GM19240 (cell line): ENCODE measurements around the gene STRADA.

Source experiments
- DNase-seq: peaks from one replicate; pipeline ENCODE4 v3.0.0; 2011; ENCODE audit warnings: low spot score; ENCODE audit not compliant: insufficient read length

STRADA gene

DNA sequence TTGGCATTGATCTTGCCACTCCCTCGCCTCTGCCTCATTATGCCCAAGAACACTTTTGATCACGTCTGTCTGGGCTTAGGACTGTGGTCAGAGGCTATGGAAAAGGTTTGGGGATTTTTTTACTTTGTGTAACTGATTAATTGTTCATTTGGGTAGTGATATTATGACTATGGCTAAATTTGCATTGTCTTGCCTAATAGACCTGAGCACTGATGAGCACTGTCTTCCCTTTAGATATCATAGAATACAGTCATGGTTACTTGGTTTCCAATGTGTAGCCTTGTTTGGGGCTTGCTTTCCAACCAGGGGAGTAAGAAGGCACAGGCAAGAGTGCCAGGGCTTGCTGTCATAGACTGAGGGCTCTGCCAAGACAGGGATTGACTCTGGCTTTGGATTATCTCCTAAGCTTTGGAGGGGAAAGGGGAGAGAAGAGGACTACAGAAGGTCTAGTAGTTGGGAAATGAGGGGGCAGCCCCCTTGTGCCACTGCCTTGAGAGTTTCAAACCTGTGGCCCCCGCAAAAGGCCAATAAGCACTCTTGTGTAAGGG lies 55.4 kb downstream of the STRADA start:
- DNase-seq, result no peak

- DNase-seq, result no peak
Observed at GRCh38 chr17:63685578-63685977, 56.0 kb downstream of the STRADA start.

DNA sequence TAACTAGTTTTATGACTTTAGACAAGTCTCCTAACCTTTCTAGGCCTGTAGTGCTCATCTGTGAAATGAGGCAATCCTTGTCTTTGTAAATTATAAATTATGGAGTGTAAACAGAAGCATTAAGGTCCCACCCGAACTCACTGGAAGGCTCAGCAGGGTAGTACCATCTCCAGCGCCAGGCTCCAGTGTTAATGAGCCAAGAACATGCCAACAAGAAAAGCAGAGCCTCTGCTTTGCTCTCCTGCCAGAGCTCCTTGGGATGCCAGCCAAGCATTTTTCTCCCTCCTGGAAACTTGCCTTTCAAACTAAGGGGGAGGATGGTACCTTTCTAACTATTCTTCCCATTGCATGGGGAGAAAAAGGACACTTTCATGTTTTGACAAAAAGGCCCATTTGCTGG lies 56.6 kb downstream of the STRADA start:
- no peak for DNase-seq

GRCh38 chr17:63682981-63683380 lies 58.6 kb downstream of the STRADA start:
- DNase-seq, result no peak

- no peak for DNase-seq
Observed at GRCh38 chr17:63682441-63682840, 59.2 kb downstream of the STRADA start.

DNA sequence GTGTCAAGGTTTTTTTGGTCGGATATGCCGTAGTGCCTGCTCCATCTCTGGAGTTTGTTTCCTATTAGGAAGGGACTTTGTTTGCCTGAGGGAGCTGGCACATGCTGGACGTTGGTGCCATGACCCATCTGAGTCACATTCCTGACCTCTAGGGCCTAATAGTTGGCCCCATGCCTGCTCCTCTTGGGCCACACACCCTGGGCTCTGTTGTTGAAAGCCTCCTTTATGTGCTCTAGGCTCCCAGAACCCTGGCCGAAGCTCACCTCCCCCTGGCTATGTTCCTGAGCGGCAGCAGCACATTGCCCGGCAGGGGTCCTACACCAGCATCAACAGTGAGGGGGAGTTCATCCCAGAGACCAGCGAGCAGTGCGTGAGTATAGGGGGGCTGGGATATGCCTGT lies 60.1 kb downstream of the STRADA start:
- no peak for DNase-seq

- DNase-seq, result no peak
Observed at GRCh38 chr17:63680700-63681099, 60.9 kb downstream of the STRADA start.

GRCh38 chr17:63679214-63679613 lies 62.4 kb downstream of the STRADA start:
- no peak for DNase-seq

- DNase-seq, result no peak
Observed at GRCh38 chr17:63676584-63676983, 65.0 kb downstream of the STRADA start.

DNA sequence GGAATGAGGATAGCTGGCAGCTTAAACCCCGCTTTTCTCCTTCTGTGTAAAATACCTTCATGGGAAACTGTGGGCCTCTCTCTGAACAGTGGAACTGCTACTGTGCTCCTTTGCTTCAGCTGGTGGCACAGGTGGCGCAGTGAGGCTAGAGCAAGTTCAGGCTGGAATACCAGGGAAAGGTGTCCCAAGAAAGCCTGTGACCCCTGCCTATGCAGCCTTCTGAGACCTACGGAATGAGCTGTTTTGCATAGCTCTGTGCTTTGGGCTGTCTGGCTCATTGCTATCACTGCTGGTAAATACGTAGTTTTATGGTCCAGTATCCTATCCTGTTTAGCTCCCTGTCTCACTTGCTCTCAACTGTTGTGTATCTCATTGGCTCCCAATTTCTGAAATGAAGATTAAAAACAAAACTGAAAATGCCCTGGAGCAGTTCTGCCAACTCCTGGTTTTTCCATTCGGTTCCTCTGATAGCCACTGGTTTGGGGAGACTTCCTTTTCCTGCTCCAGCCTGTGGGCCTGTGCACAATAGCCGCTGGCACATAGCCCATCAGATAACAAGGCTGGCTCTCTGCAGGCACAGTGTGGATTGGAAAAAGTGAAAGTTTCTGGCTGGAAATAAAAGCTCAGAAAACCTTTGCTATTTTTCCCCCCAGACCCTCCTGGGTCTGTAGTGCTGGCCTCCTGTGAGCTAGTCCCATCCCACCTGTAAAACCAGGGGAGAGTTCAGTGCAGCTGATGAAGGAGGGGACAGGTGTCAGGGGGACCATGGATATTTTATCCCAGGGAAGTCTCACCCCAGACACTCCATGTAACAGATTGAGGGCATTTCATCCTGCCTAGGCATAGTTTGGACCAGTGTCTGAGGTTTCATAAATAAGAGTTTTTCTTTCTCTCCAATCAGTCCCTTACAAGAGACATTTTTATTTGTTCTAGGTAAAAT lies 65.7 kb downstream of the STRADA start:
- no peak for DNase-seq

DNA sequence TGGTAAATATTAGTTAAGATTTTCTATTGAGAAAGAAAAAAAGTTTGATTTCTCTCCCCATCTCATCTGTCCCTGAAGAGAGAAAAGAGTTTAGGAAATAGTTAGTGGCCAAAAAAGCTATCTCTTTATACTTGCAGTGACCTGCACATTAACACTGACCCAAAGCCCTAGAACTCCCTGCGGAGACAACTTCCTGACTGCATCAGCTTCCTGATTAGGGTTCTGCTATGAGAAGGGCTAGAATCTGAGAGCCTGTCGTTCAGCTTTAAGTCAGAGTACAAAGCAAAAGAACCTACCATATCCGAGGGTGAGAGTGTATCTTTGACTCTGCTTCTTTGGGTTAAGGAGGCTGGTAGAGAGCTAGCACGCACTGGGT lies 66.4 kb downstream of the STRADA start:
- DNase-seq, result no peak

DNA sequence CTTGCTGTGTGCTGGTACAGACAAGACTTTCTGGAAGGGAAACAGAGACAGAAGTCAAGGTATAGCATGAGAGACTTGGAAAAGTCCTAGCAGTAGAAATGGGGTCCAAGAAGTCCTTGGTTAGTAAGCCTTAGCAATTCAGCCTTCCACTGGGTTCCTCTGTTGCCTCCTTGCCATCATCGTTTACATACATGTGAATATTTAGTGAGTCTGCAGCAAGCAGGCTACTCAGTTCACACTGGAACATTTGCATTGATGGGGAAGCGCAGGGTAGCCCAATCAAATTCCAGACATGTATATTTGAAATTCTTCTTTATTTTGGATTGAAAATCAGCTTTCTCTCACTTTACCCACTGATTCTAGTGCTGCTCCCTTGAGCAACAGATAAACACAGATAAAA lies 68.7 kb downstream of the STRADA start:
- DNase-seq, result no peak

DNA sequence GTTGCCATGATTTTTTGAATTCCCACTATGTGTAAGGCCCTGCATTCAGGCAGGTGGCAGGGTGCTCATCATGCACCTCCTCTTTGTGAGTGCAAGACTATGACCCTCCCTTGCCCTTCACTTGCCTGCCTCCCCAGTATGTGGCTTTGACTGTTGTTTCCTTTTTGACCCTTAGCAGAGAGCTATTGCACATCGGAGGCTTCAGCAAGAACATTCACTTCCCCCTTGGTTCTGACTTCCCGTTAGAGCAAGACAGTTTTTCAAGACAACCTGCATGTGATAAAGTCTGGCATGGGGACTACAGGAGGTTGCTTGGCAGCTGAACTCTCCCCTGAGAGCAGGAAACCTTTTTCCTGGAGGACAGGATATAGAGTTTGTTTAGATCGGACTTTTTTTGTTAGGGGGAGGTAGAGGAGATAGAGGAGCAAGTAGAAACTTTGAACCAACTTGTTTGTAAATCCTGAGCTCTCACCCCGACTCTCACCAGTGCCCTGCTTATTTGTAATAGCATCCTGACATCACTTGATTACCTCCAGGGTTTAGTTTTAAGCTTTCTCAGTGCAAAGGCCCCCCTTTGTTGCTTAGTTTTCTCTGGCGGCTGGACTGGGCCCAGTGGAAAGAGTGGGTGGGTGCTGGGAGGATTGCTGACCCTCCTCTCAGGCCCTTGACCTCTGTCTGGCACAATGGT lies 75.9 kb downstream of the STRADA start:
- DNase-seq, result no peak

DNA sequence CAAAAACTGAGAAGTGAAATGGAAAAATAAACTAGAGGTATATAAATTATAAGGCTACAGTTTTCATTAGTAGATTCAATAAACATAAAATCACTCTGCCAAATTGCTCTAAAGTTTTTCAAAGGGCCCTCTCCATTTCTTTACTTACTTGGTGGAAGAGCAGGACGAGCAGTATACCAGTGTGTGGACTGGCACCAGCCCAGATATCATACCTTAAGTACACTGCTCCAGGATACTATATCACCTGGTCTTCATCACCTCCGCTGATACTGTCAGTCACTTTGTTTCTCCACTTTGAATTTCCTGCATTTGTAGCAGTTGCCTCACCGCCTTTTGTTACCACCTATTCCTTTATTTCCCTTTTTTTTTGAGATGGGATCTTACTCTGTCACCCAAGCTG lies 81.7 kb downstream of the STRADA start:
- no peak for DNase-seq

DNA sequence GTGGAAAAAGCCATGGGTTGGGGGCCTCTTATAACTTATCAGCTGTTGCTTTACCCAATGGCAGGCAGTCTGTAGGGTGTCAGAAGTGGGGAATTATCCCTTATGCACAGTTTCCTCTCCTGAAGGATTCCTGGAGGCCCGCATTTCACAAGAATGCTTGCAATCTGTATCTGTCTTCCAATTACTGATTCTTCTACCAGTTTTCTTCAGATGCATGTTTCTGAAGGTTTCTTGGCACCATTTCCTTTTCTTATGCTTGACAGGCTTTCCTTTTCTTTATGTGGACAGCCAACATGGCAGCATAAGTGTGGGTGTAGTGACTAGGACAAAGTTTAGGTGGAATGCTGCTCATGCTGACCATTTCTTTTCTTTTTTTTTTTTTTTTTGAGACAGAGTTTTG lies 83.2 kb downstream of the STRADA start:
- DNase-seq, result no peak

DNA sequence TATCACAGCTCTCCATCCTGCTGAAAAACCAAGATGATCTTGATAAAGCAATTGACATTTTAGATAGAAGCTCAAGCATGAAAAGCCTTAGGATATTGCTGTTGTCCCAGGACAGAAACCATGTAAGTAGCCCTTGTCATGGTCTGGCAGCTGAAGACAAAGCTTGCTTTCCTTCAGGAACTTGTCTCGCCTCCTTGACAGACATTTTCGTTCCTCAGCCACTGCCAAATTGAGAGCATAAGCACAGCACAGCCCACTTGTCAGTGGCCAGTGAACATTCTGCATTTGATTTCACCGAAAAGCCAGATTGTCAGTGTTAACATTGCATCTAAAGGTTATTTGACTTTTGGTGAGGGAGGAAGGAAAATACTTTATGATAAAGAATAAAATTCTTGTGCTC lies 83.8 kb downstream of the STRADA start:
- DNase-seq, result no peak

DNA sequence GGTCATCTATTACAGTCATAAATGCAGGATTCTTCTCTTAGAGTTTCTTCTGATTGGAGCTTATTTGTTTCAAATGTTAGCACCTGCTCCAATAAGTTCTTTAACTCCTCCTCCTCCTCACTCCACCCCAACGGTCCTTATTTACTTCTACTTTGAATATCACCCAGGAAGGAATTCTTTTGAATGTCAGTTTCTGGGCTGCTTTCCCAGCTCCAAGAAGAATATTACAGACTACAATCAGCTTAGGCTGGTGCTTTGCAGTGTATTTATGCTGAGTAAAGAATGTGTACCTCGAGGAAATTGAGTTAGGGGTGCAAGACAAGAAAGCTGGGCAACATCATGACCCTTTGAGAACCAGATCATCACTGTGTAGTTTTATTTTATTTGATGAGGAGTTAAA lies 88.5 kb downstream of the STRADA start:
- no peak for DNase-seq
